Keratinocyte (primary cell): ENCODE results near the gene TMEM238L. TPM values are rescaled to one million over a fixed set of nuclear protein-coding genes. Genes with fewer than 3 reads are reported as not detected.

Experiments
- DNase-seq: peaks from one replicate; pipeline ENCODE4 v3.0.0-alpha.2; 2011; ENCODE audit warnings: low read depth, missing footprints, low spot score
- FAIRE-seq: peaks from 2 replicates; lab custom pipeline; 2011; peaks lifted over from hg19 to GRCh38; lab: Jason Lieb, UNC
- H2AFZ ChIP-seq: 2 replicates; pipeline ENCODE4 v1.6.0; 2012; ENCODE audit warnings: low read length, control low read depth, inconsistent platforms; ENCODE audit not compliant: control insufficient read depth
- H3K27ac ChIP-seq: 2 replicates; pipeline ENCODE4 v1.5.1; 2011; ENCODE audit warnings: low read length; ENCODE audit not compliant: control insufficient read depth, insufficient read depth
- H3K27me3 ChIP-seq: 3 replicates; pipeline ENCODE4 v1.6.0; 2011; ENCODE audit warnings: low read length; ENCODE audit not compliant: control insufficient read depth, insufficient read depth; ENCODE audit errors: extremely low read depth
- H3K36me3 ChIP-seq, 2 experiments: 2 replicates in 1 of 2; 3 replicates in 1 of 2; pipeline ENCODE4 v1.5.1; 2011; ENCODE audit warnings: low read length in 2 of 2, mild to moderate bottlenecking in 1 of 2; ENCODE audit not compliant: control insufficient read depth in 2 of 2, insufficient read depth in 2 of 2; ENCODE audit errors: extremely low read depth in 1 of 2
- H3K4me1 ChIP-seq: 3 replicates; pipeline ENCODE4 v1.5.1; 2011; ENCODE audit warnings: low read length; ENCODE audit not compliant: control insufficient read depth, insufficient read depth; ENCODE audit errors: extremely low read depth
- H3K4me2 ChIP-seq: 3 replicates; pipeline ENCODE4 v1.6.0; 2011; ENCODE audit warnings: low read depth, low read length; ENCODE audit not compliant: control insufficient read depth, insufficient read depth; ENCODE audit errors: extremely low read depth
- H3K4me3 ChIP-seq, 3 experiments: fragments of 200-600 bp in 1 of 3; sonication (generic) in 1 of 3; 2 replicates in 2 of 3; 3 replicates in 1 of 3; pipeline ENCODE4 v1.5.1; 2011 to 2016; ENCODE audit warnings: low read length in 3 of 3, mild to moderate bottlenecking in 3 of 3, control low read depth in 2 of 3, inconsistent platforms in 1 of 3, low read depth in 1 of 3, mixed read lengths in 1 of 3, mixed run types in 1 of 3, moderate library complexity in 1 of 3; ENCODE audit not compliant: control insufficient read depth in 2 of 3, insufficient read depth in 2 of 3; ENCODE audit errors: extremely low read depth in 1 of 3
- H3K79me2 ChIP-seq: 2 replicates; pipeline ENCODE4 v1.6.0; 2012; ENCODE audit warnings: low read length; ENCODE audit not compliant: control insufficient read depth, insufficient read depth
- H3K9ac ChIP-seq: 3 replicates; pipeline ENCODE4 v1.6.0; 2011; ENCODE audit warnings: low read length; ENCODE audit not compliant: control insufficient read depth, insufficient read depth; ENCODE audit errors: extremely low read depth
- H3K9me1 ChIP-seq: 3 replicates; pipeline ENCODE4 v1.6.0; 2011; ENCODE audit warnings: low read length; ENCODE audit not compliant: control insufficient read depth, insufficient read depth; ENCODE audit errors: extremely low read depth
- H3K9me3 ChIP-seq: 2 replicates; pipeline ENCODE4 v1.5.1; 2012; ENCODE audit warnings: low read depth, low read length; ENCODE audit not compliant: control insufficient read depth
- H4K20me1 ChIP-seq: 3 replicates; pipeline ENCODE4 v1.6.0; 2011; ENCODE audit warnings: low read length; ENCODE audit not compliant: control insufficient read depth, insufficient read depth; ENCODE audit errors: extremely low read depth
- CTCF ChIP-seq, 3 experiments: IDR thresholded peaks in 1 of 3; conservative IDR thresholded peaks in 1 of 3; optimal IDR thresholded peaks in 1 of 3; 2 replicates in 2 of 3; 3 replicates in 1 of 3; pipeline versions ENCODE3 to v1.5.1; 2011; ENCODE audit warnings: low read length in 3 of 3, mild to moderate bottlenecking in 3 of 3, moderate library complexity in 2 of 3, control low read depth in 1 of 3, inconsistent platforms in 1 of 3; ENCODE audit not compliant: insufficient read depth in 2 of 3; ENCODE audit errors: extremely low read depth in 1 of 3
- EZH2 ChIP-seq: IDR thresholded peaks from one replicate; pipeline ENCODE4 v1.6.1; 2012; ENCODE audit warnings: inconsistent platforms, mild to moderate bottlenecking, low read length, moderate library complexity
- dilution Hi-C: fragments of 300-500 bp; cut with MboI; formaldehyde crosslinking; loops from one replicate; pipeline ENCODE4 v1.7.0; 2020; ENCODE audit warnings: low sequenced_read_pairs; ENCODE audit not compliant: extremely low pct_ligation_motif_present
- polyA plus RNA-seq, 5 experiments: library from polyadenylated mRNA; depleted of rRNA in 3 of 5; stranded (reverse) in 3 of 5; stranded (forward) in 1 of 5; unstranded in 1 of 5; fragments of >200 nt; gene quantifications; 1 replicate in 1 of 5; 2 replicates in 3 of 5; 3 replicates in 1 of 5; pipeline versions ENCODE4 v1.2.1 to v1.2.3, GENCODE V29; 2011 to 2012; ENCODE audit warnings: missing spikeins in 2 of 5, low read depth in 1 of 5, low replicate concordance in 1 of 5

Gene TMEM238L
- polyA plus RNA-seq, 1 donor (not counting 4 experiments of a cell fraction or from before 2014, with no cell fraction given), result not detected

GRCh38 chr17:10752696-10753095 is 51.2 kb downstream of the TMEM238L start:
- H3K4me3 ChIP-seq, result no peak overlapping the region
- no peaks in the 10 kb centered on the region for H3K9me1 ChIP-seq
- H3K36me3 ChIP-seq, result no peaks in the 10 kb centered on the region
- H3K9ac ChIP-seq, result no peak overlapping the region
- no peak for DNase-seq
- H3K4me1 ChIP-seq, result no peaks in the 10 kb centered on the region
- H3K4me2 ChIP-seq, result no peak overlapping the region
- no peak overlapping the region for H2AFZ ChIP-seq
- no peak for FAIRE-seq
- H4K20me1 ChIP-seq, result no peaks in the 10 kb centered on the region
- no peaks in the 10 kb centered on the region for H3K79me2 ChIP-seq
- no peak overlapping the region for H3K27ac ChIP-seq
- dilution Hi-C loops, result no loop called here
- no peak for TF ChIP-seq EZH2
- TF ChIP-seq CTCF (optimal IDR thresholded peaks at IDR 0.05 in 1 of 3, IDR thresholded peaks at IDR 0.05 in 1 of 3, conservative IDR thresholded peaks at IDR 0.05 in 1 of 3; ENCODE audit: extremely low read depth in 1 of 3, insufficient read depth in 2 of 3, low read length in 3 of 3), result no peak
- peaks cover 6% of the 10 kb centered on the region for H3K27me3 ChIP-seq
- no peaks in the 10 kb centered on the region for H3K9me3 ChIP-seq

- Histone ChIP-seq H3K27me3 (peaks cover 11% of the 10 kb centered on the region), H3K4me2 (no peak overlapping the region), H3K9ac (no peak overlapping the region), H3K79me2 (no peaks in the 10 kb centered on the region), H3K9me3 (no peaks in the 10 kb centered on the region), H4K20me1 (no peaks in the 10 kb centered on the region), H3K4me1 (no peaks in the 10 kb centered on the region), H2AFZ (no peak overlapping the region), H3K4me3 (no peak overlapping the region), H3K36me3 (no peaks in the 10 kb centered on the region), H3K27ac (no peak overlapping the region), H3K9me1 (no peaks in the 10 kb centered on the region)
- DNase-seq, result no peak
- no peak for FAIRE-seq
- dilution Hi-C loops, result no loop called here
- TF ChIP-seq CTCF (optimal IDR thresholded peaks at IDR 0.05 in 1 of 3, IDR thresholded peaks at IDR 0.05 in 1 of 3, conservative IDR thresholded peaks at IDR 0.05 in 1 of 3; ENCODE audit: extremely low read depth in 1 of 3, insufficient read depth in 2 of 3, low read length in 3 of 3), result no peak
- TF ChIP-seq EZH2, result no peak
Measured at GRCh38 chr17:10751563-10751962, 52.3 kb downstream of the TMEM238L start.
